Measurements from ENCODE around the gene DUSP11. TPM values are rescaled to one million over a fixed set of nuclear protein-coding genes. Genes with fewer than 3 reads are reported as not detected.

The DUSP11 gene
- total and polyA plus RNA-seq, 9 of the 15 experiments (the other 6 are each of a cell fraction or from before 2014, with no cell fraction given) = 20.7 to 79.8 (median 29.3) TPM

DNA sequence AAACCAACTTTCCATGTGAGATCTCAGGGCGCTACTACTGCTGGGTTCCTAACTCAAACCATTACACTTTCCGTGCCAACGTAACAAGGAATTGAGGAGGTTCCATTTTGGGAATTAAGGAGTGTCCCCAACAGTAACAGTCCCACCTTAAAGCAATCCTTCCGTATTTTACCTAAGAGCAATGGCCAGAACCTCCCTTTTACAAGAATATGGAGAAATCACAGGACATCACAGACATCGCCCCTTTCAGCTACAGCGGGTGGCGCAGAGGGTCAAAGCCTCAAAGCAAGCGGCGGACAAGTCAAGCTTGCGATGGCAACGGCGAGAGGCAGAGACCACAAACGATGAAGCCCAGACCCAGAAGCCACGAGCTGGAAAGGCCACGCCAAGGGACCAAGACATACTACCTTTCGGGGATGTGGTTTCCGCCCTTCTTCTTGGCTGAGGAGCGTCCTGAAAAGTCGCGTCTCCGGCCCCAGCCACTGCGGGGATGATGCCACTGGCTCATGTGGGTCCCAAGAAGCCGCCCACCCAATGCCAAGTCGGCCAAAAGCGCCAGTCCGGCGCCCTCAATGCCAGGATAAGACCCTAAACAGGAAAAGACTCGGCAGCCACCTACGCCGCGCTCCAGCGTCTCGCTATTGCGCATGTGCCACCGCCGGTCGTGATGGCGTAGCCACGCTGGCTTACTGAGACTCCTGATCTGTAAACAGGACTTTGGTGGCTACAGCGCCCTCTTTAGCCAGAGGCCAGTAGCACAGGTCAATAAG, at the start of gene DUSP11 (continued):
- TF ChIP-seq GABPB2 (CRISPR knock-in tag; conservative IDR thresholded peaks at IDR 0.05) (no peak), PML (IDR thresholded peaks at IDR 0.05; ENCODE audit: low read length) (peak; percentile 75), RBM39 (optimal IDR thresholded peaks at IDR 0.05; ENCODE audit: low read depth, low read length) (no peak), ZSCAN32 (CRISPR knock-in tag; IDR thresholded peaks at IDR 0.05) (no peak), ZNF175 (CRISPR knock-in tag; IDR thresholded peaks at IDR 0.05; ENCODE audit: low read depth) (no peak), PPARD (CRISPR knock-in tag; IDR thresholded peaks at IDR 0.05) (no peak), IRF2 (CRISPR knock-in tag; IDR thresholded peaks at IDR 0.05) (no peak), POLR2AphosphoS2 (IDR thresholded peaks at IDR 0.05; ENCODE audit: low read length) (peak; percentile 53; the same call in 1 of the 2 replicates), KDM5B (IDR thresholded peaks at IDR 0.05; ENCODE audit: insufficient replicate concordance, low read depth, low read length) (peak; percentile 92), NFYB (IDR thresholded peaks at IDR 0.05; ENCODE audit: extremely low read depth, insufficient read length) (no peak), LARP7 (IDR thresholded peaks at IDR 0.05) (no peak), HDAC3 (IDR thresholded peaks at IDR 0.05; ENCODE audit: borderline replicate concordance, partially characterized antibody) (no peak), GTF2A2 (tag; IDR thresholded peaks at IDR 0.05) (no peak), ELF4 (CRISPR knock-in tag; IDR thresholded peaks at IDR 0.05) (no peak), BCL6 (CRISPR knock-in tag; IDR thresholded peaks at IDR 0.05) (no peak), MAFF (IDR thresholded peaks at IDR 0.05; ENCODE audit: low read length) (no peak), ATF3 (IDR thresholded peaks at IDR 0.05) (no peak), ATF3 (CRISPR knock-in tag; conservative IDR thresholded peaks at IDR 0.05) (no peak), POLR3A (IDR thresholded peaks at IDR 0.05; ENCODE audit: borderline replicate concordance, extremely low read depth, insufficient read depth, insufficient read length) (no peak), ZNF398 (CRISPR knock-in tag; IDR thresholded peaks at IDR 0.05) (no peak), KLF16 (IDR thresholded peaks at IDR 0.05) (0 out of 2 replicates have a peak, but pooled peaks have one; percentile 29), CAMTA2 (CRISPR knock-in tag; conservative IDR thresholded peaks at IDR 0.05) (no peak), SREBF2 (CRISPR knock-in tag; IDR thresholded peaks at IDR 0.05) (no peak), GATAD2A (IDR thresholded peaks at IDR 0.05) (no peak), THRB (CRISPR knock-in tag; conservative IDR thresholded peaks at IDR 0.05) (no peak), ARHGAP35 (IDR thresholded peaks at IDR 0.05; ENCODE audit: partially characterized antibody) (no peak), SMARCC2 (IDR thresholded peaks at IDR 0.05; ENCODE audit: low read depth) (no peak), ESRRA (IDR thresholded peaks at IDR 0.05; ENCODE audit: borderline replicate concordance, low read depth) (peak; percentile 88; the same call in 1 of the 2 replicates), SUPT5H (IDR thresholded peaks at IDR 0.05) (peak; percentile 91)
